Activated T-cell treated with anti-CD3 and anti-CD28 coated beads, Interleukin-2, amount 50 U/mL, for 24 hours (primary cell): ENCODE results near the gene DDO.

ENCODE experiments used
- DNase-seq: peaks from one replicate; pipeline ENCODE4 v3.0.0-alpha.2; 2020
- H3K27ac Mint-ChIP-seq: 2 replicates; pipeline ENCODE4 v1.8.0; 2020; ENCODE audit warnings: mild to moderate bottlenecking, mixed read lengths
- H3K27me3 Mint-ChIP-seq: 2 replicates; pipeline ENCODE4 v1.8.0; 2020; ENCODE audit warnings: mixed read lengths
- H3K36me3 Mint-ChIP-seq: 2 replicates; pipeline ENCODE4 v1.8.0; 2020; ENCODE audit warnings: low read depth, mixed read lengths
- H3K4me1 Mint-ChIP-seq: 2 replicates; pipeline ENCODE4 v1.8.0; 2020; ENCODE audit warnings: low read depth, mixed read lengths
- H3K4me3 Mint-ChIP-seq: 2 replicates; pipeline ENCODE4 v1.8.0; 2020; ENCODE audit warnings: mild to moderate bottlenecking, moderate library complexity, mixed read lengths
- H3K9me3 Mint-ChIP-seq: 2 replicates; pipeline ENCODE4 v1.8.0; 2020; ENCODE audit warnings: mixed read lengths

Gene DDO

GRCh38 chr6:110432285-110432900 lies 17.0 kb upstream of the DDO start:
- Mint-ChIP-seq H3K36me3 (no peaks in the 10 kb centered on the region), H3K9me3 (no peaks in the 10 kb centered on the region), H3K4me1 (no peaks in the 10 kb centered on the region), H3K27ac (no peak overlapping the region), H3K4me3 (no peak overlapping the region), H3K27me3 (peaks cover 6% of the 10 kb centered on the region)
- no peak for DNase-seq

- no peaks in the 10 kb centered on the region for H3K9me3 Mint-ChIP-seq
- H3K27ac Mint-ChIP-seq = no peak overlapping the region
- H3K4me3 Mint-ChIP-seq = no peak overlapping the region
- no peaks in the 10 kb centered on the region for H3K36me3 Mint-ChIP-seq
- DNase-seq = no peak
- peaks cover 6% of the 10 kb centered on the region for H3K27me3 Mint-ChIP-seq
- H3K4me1 Mint-ChIP-seq = no peaks in the 10 kb centered on the region
Measured at GRCh38 chr6:110430741-110431140, 15.4 kb upstream of the DDO start.

- no peaks in the 10 kb centered on the region for H3K36me3 Mint-ChIP-seq
- H3K4me1 Mint-ChIP-seq = no peaks in the 10 kb centered on the region
- no peak overlapping the region for H3K27ac Mint-ChIP-seq
- H3K4me3 Mint-ChIP-seq = no peak overlapping the region
- H3K27me3 Mint-ChIP-seq = peaks cover 9% of the 10 kb centered on the region
- DNase-seq = no peak
- no peaks in the 10 kb centered on the region for H3K9me3 Mint-ChIP-seq
Measured at GRCh38 chr6:110430236-110430635, 14.9 kb upstream of the DDO start.

GRCh38 chr6:110428153-110428552 lies 12.8 kb upstream of the DDO start:
- Mint-ChIP-seq H3K27ac (no peak overlapping the region), H3K4me1 (no peaks in the 10 kb centered on the region), H3K4me3 (no peak overlapping the region), H3K9me3 (no peaks in the 10 kb centered on the region), H3K27me3 (peaks cover 19% of the 10 kb centered on the region), H3K36me3 (no peaks in the 10 kb centered on the region)
- DNase-seq = no peak

GRCh38 chr6:110425816-110426215 lies 10.4 kb upstream of the DDO start:
- DNase-seq = no peak
- Mint-ChIP-seq H3K9me3 (peaks cover 8% of the 10 kb centered on the region), H3K4me1 (no peaks in the 10 kb centered on the region), H3K27ac (no peak overlapping the region), H3K27me3 (peaks cover 34% of the 10 kb centered on the region), H3K36me3 (no peaks in the 10 kb centered on the region), H3K4me3 (no peak overlapping the region)

- no peak for DNase-seq
- H3K4me3 Mint-ChIP-seq = no peak overlapping the region
- H3K27me3 Mint-ChIP-seq = peaks cover 48% of the 10 kb centered on the region
- no peaks in the 10 kb centered on the region for H3K36me3 Mint-ChIP-seq
- no peaks in the 10 kb centered on the region for H3K4me1 Mint-ChIP-seq
- peaks cover 8% of the 10 kb centered on the region for H3K9me3 Mint-ChIP-seq
- H3K27ac Mint-ChIP-seq = no peak overlapping the region
Measured at GRCh38 chr6:110422444-110422822, 7.1 kb upstream of the DDO start.

GRCh38 chr6:110421749-110422443 lies 6.5 kb upstream of the DDO start:
- H3K4me3 Mint-ChIP-seq = no peak overlapping the region
- H3K27ac Mint-ChIP-seq = no peak overlapping the region
- H3K36me3 Mint-ChIP-seq = no peaks in the 10 kb centered on the region
- H3K27me3 Mint-ChIP-seq = peaks cover 45% of the 10 kb centered on the region
- peaks cover 8% of the 10 kb centered on the region for H3K9me3 Mint-ChIP-seq
- DNase-seq = no peak
- H3K4me1 Mint-ChIP-seq = no peaks in the 10 kb centered on the region

- no peaks in the 10 kb centered on the region for H3K36me3 Mint-ChIP-seq
Measured at GRCh38 chr6:110419028-110419739, 3.8 kb upstream of the DDO start.

GRCh38 chr6:110418594-110418993 lies 3.2 kb upstream of the DDO start:
- H3K27ac Mint-ChIP-seq = no peak overlapping the region
- H3K27me3 Mint-ChIP-seq = peaks cover 32% of the 10 kb centered on the region
- no peaks in the 10 kb centered on the region for H3K36me3 Mint-ChIP-seq

More at GRCh38 chr6:110419028-110419739, 3.8 kb upstream of the DDO start:
- H3K9me3 Mint-ChIP-seq = peaks cover 8% of the 10 kb centered on the region
- DNase-seq = no peak
- peaks cover 7% of the 10 kb centered on the region for H3K4me1 Mint-ChIP-seq
- H3K27me3 Mint-ChIP-seq = peaks cover 36% of the 10 kb centered on the region
- no peak overlapping the region for H3K27ac Mint-ChIP-seq
- no peak overlapping the region for H3K4me3 Mint-ChIP-seq

GRCh38 chr6:110414669-110415068 lies 706 bp downstream of the DDO start:
- Mint-ChIP-seq H3K27me3 (peaks cover 20% of the 10 kb centered on the region), H3K36me3 (no peaks in the 10 kb centered on the region), H3K9me3 (no peaks in the 10 kb centered on the region), H3K27ac (no peak overlapping the region), H3K4me3 (no peak overlapping the region), H3K4me1 (peaks cover 7% of the 10 kb centered on the region)
- DNase-seq = no peak

More at GRCh38 chr6:110418594-110418993, 3.2 kb upstream of the DDO start:
- H3K4me3 Mint-ChIP-seq = no peak overlapping the region
- peaks cover 8% of the 10 kb centered on the region for H3K9me3 Mint-ChIP-seq
- no peak for DNase-seq
- peaks cover 7% of the 10 kb centered on the region for H3K4me1 Mint-ChIP-seq

- no peak for DNase-seq
- peaks cover 8% of the 10 kb centered on the region for H3K27me3 Mint-ChIP-seq
- H3K36me3 Mint-ChIP-seq = no peaks in the 10 kb centered on the region
Measured at GRCh38 chr6:110412360-110412759, 3.0 kb downstream of the DDO start.

GRCh38 chr6:110410511-110410910 lies 4.9 kb downstream of the DDO start:
- no peak overlapping the region for H3K4me3 Mint-ChIP-seq
- DNase-seq = no peak
- H3K27me3 Mint-ChIP-seq = peaks cover 8% of the 10 kb centered on the region
- no peaks in the 10 kb centered on the region for H3K9me3 Mint-ChIP-seq
- peaks cover 7% of the 10 kb centered on the region for H3K4me1 Mint-ChIP-seq
- no peak overlapping the region for H3K27ac Mint-ChIP-seq
- H3K36me3 Mint-ChIP-seq = no peaks in the 10 kb centered on the region

More at GRCh38 chr6:110412360-110412759, 3.0 kb downstream of the DDO start:
- H3K27ac Mint-ChIP-seq = no peak overlapping the region
- no peaks in the 10 kb centered on the region for H3K9me3 Mint-ChIP-seq
- no peak overlapping the region for H3K4me3 Mint-ChIP-seq
- peaks cover 7% of the 10 kb centered on the region for H3K4me1 Mint-ChIP-seq

GRCh38 chr6:110409794-110410193 lies 5.6 kb downstream of the DDO start:
- no peak overlapping the region for H3K27ac Mint-ChIP-seq

GRCh38 chr6:110408901-110409300 lies 6.5 kb downstream of the DDO start:
- Mint-ChIP-seq H3K27ac (no peak overlapping the region), H3K9me3 (no peaks in the 10 kb centered on the region), H3K4me1 (no peaks in the 10 kb centered on the region), H3K36me3 (no peaks in the 10 kb centered on the region), H3K27me3 (peaks cover 11% of the 10 kb centered on the region), H3K4me3 (no peak overlapping the region)
- no peak for DNase-seq

More at GRCh38 chr6:110409794-110410193, 5.6 kb downstream of the DDO start:
- H3K4me3 Mint-ChIP-seq = no peak overlapping the region
- no peak for DNase-seq
- H3K36me3 Mint-ChIP-seq = no peaks in the 10 kb centered on the region
- H3K27me3 Mint-ChIP-seq = peaks cover 8% of the 10 kb centered on the region
- peaks cover under 1% of the 10 kb centered on the region for H3K4me1 Mint-ChIP-seq
- H3K9me3 Mint-ChIP-seq = no peaks in the 10 kb centered on the region

GRCh38 chr6:110404607-110405006 lies 10.8 kb downstream of the DDO start:
- Mint-ChIP-seq H3K27me3 (peaks cover 12% of the 10 kb centered on the region), H3K4me1 (no peaks in the 10 kb centered on the region), H3K27ac (no peak overlapping the region), H3K9me3 (no peaks in the 10 kb centered on the region), H3K4me3 (no peak overlapping the region), H3K36me3 (no peaks in the 10 kb centered on the region)
- no peak for DNase-seq
